NCI-H1417 treated with DMSO at 0.1 percent for 48 hours (cell line): ENCODE measurements around the gene RHOXF2B.
"Not testable (repeated sequence)": the region's sequence is repeated elsewhere in the genome, so short reads cannot be mapped to it uniquely, and the experiment has no call there.

ENCODE experiments used
- DNase-seq: peaks from one replicate; lab custom pipeline; 2025; lab: John Stamatoyannopoulos, UW

The RHOXF2B gene

DNA sequence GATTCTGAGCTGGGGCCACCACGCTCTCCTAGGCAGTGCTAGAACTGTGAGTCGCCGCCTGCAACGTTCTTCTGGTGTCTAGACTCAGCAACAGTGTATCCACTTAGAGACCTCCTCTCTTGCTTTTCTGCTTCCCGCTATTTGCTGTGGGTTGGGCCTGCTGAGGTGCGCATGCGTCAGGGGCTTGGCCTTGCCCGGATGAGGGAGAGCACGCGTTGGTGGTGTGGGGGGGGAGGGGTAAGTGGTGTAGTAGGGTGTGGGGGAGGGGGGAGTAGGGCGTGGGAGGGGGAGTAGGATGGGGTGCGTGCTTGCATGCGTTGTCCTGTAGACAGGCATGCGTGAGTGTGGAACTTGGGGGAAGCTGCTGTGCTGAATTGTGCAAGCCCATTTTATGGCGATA, at the start of gene RHOXF2B:
Gene RHOXF2B, minus strand, starts transcription at position 101 of the 400 bp plus-strand sequence. CDS start 138 bp downstream, outside the sequence.
- DNase-seq: not testable (repeated sequence)

DNA sequence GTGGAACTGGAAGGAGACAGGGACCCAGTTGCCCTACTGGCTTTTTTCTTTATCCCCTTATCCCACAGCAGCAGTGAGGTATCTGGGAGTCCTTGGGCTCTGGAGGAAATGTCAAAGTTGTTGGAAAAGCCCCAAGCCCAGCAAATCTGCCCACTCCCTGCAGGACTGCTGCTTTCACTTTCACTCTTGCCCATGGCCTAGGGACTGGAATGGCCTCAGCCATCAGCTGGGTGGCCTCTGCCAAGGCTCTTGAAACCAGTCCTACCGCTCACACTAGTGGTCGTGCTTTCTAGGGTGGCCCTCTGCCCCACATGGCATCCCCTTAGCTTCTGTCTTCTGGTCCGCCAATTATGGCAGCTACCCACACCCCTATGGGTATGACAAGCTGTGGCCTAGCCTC, 48.0 kb upstream of the RHOXF2B start:
- no peak for DNase-seq

DNA sequence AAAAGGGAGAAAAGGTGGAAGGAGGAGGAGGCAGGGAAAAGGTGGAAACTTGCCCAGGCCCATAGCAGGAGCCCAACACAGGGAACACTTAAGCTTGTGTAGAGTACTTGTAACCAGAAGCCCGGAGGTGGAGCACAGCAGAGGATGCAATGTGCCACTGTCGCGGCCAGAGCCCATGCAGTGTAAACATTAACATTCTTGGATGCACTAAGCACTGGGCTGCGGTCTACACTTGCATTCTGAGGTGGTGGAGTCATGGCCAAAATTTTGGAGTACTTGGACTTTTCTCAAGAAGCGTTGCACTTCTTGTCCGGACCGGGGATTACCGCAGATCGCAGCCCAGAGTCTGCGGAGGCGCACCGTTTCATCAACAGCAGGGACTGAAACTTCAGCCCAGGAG, 42.7 kb upstream of the RHOXF2B start:
- DNase-seq: no peak

DNA sequence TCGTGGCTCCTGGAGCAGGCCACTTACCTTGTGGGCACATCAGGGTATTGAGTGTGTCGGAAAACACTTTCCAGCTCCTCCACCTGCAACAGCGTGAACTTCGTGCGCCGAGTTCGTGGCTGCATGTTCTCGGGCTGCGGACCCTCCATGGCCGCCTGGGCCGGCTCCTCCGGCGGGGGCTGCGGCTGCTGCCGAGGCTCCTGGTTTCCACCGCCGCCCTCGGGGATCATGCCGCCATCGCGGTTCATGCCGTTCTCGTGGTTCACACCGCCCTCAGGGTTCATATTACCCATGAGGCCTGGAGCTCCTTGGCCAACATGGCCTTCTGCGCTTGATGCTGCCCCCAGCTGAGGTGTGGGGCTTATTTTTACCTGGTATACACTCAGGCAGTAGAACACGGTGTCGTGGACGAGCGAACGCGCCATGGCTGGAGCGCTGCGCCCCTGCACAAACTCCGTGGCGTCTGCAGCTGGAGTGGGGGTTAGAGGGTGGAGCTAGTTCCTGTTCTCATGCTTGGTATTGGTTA, 38.0 kb upstream of the RHOXF2B start, which contains the start of gene RHOXF1:
Gene RHOXF1, minus strand, starts transcription at position 476 of the 526 bp plus-strand sequence. Its CDS starts 51 bp downstream, at position 425.
- DNase-seq: no peak

DNA sequence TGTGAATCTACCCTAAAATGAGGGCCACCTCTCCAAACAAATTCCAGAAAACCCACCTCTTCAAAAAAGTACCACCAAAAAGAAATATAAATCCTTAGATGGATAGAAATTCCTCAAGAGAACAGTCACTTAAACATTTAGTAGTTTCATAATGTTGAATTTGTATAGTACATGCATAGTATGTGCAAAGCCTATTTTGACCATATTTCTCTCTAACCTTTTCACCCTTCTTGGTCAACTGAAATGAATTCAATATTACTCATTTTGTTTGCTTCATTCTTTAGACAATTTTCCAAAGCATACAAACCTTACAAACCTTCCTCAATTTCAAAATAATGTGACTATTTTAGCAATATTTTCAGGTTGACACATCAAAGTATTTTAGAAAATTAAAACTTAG, 34.1 kb upstream of the RHOXF2B start:
- no peak for DNase-seq

DNA sequence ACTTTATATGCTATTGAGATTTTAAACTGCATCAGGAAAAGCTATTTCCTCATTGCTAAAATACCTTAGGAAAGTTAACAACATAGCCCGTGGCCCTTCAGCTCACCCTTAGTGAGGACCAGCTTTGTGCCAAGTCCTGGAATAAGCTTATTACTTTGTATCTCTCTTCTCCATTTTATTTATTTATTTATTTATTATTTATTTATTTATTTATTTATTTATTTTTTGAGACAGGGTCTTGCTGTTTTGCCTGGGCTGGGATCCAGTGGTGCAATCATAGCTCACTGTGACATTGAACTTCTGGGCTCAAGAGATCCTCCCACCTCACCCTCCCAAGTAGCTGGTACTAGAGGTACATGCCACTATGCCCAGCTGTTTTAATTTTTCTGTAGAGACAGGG, 31.9 kb upstream of the RHOXF2B start:
- DNase-seq: no peak

DNA sequence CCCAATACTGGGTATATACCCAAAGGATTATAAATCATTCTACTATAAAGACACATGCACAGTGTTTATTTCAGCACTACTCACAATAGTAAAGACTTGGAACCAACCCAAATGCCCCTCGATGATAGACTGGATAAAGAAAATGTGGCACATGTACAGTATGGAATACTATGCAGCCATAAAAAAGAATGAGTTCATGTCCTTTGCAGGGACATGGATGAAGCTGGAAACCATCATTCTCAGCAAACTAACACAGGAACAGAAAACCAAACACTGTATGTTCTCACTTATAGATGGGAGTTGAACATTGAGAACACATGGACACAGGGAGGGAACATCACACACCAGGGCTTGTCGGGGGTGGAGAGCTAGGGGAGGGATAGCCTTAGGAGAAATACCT, 27.2 kb upstream of the RHOXF2B start:
- not testable (repeated sequence) for DNase-seq

DNA sequence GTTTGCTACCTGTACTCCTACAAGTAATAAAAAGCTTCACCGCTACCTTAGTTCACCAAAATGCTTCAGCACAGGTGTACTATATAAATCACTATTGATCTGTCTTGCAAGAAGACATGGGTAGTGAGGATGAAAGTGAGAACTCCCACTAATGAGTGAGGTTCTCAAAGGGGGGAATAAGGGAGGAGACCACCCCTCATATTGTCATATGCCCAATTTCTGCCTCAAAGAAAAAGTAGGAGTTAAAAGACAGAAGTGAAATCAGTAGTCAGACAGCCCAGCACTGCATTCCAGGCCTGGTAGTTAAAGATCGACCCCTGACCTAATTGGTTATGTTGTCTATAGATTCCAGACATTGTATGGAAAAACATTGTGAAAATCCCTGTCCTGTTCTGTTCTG, 23.6 kb upstream of the RHOXF2B start:
- DNase-seq: not testable (repeated sequence)

DNA sequence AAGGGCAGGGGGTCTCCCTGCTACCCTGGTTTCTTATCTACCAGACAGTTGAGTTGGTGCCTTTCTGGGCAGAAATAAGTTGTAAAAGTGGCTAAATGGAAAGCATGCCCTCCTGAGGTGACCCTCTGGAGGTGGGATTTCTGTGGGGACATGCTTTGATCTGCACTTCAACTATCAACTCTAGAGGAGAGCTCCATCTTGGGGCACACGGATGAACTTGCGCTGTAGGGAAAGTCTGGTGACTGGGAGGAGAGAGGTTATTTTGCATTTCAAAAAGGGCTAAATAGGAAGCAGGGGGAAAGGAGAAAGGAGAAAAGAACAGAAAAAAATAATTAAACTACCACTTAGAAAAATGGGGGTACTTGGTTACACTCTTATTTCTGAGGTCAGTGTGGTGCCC, 12.7 kb upstream of the RHOXF2B start:
- no peak for DNase-seq

DNA sequence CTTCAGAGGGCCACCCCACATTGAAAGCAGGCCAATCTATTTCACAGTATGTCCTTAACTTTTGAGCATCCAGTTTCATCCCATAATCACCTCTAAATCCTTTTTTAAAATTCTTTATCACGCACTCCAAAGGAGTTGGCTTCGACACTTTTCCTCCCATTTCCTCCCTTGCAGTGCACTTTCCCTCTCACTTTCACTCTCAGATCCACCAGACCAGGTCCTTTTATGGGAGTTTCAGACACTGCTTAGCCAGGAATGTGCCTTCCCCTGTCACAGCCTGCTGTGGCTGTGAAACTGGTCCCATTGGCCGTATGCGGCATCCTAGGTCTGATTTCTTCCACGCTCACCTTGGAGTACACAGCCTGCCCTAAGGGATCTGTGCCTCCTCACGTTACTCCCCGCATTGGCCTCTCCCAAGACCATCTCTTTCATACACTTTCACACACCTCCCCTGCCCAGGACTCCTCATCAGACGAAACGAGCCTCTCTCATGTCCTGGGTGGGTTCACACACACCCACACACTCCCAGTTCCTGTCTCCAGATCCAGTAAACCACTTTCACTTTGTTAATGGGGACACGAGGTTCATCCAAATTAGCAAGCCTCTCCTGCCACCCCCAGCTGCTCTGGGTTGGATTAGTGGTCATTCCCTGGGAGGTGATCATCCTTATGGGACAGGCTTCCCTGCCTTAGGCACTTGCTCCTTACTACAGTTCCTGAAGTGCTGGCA, 10.0 kb upstream of the RHOXF2B start:
- DNase-seq: no peak

DNA sequence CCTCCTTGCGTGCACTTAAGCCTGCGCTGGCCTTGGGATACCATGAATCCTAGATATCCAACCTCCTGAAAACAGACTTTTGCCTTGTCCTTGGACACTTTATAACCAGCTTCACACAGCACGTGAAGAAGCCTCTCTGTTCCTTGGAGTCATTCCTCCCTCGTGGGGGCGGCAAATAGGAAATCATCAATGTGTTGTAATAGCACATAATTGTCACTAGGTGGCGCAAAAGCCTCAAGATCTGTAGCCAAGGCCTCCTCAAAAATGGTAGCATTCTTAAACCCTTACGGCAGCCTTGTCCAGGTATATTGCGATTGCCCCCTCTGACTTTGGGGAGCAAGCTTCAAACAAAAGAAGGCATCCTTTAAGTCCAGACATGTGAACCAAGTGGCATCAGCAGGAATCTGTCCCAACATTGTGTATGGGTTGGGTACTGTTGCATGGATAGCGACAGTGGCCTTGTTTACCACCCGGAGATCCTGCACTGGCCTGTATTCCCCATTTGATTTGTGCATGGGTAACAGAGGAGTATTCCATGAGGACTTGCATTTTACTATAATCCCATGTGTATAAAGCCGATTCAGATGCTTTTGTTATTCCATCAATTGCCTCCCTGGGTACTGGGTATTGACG, 8.2 kb upstream of the RHOXF2B start:
- DNase-seq: not testable (repeated sequence)

DNA sequence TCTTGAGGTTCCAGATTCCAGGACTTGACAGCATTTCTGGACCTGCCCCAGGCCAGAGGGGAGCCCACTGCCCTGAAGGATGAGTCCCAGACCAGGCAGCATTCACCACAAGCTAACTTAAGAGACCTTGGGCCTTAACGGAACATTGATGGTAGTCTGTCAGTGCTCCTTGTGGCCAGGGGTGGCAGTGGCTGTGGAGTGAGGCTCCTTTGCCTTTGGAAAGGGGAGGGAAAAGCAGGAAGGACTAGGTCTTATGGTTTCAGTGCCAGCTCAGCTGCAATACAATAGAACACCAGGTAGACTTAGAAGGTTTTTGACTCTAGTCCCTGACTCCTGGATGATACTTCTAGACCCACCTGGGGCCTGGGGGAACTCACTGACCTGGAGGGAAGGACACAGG, 11.3 kb downstream of the RHOXF2B start:
- DNase-seq: not testable (repeated sequence)

DNA sequence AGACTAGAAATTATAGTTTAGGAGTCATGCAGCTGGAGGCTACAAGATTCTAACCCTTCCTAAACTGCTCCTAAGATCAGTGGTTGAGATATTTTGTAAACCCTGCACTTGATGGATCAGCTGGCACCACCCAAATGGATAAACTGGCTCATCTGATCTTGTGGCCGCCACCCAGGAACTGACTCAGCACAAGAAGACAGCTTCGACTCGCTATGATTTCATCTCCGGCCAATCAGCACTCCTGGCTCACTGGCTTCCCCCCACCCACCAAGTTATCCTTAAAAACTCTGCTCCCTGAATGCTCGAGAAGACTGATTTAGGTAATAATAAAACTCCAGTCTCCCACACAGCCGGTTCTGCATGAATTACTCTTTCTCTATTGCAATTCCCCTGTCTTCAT, 34.8 kb downstream of the RHOXF2B start:
- DNase-seq: not testable (repeated sequence)

DNA sequence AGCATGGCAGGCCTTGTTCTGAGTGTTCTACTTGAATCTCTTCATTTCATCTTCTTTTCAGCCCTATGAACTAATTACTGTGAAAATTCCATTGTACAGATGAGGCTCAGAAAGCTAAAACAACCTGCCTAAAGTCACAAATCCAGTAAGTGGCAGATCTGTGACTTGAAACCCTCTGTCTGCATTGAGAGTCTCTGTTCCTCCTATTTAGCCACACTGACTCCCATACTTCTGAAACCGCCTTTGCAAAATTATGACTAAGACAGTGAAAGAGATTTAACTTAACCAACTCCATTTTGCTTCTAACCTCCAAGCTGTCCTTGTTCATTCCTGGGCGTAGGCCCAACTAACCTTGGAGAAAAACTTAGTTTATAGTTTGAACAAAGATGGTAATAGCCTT, 35.2 kb downstream of the RHOXF2B start:
- not testable (repeated sequence) for DNase-seq

DNA sequence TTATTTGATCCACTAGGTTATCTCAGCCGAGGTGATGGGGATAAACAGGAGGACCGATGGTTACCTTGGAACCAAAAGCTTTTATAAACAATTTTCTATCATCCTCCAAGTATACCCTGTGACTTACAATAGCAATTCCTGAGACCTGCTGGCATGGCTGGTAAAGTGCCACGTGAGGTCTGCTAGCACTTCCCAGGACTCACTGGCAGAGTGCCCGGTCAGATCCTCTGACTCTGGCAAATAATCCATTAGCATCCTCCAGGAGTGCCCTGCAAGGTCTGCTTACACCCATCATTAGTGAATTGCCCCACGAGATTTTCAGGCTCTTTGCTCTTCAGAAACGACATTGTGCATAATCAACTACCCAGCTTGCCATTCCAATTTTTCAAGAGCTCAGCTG, 37.3 kb downstream of the RHOXF2B start:
- not testable (repeated sequence) for DNase-seq

DNA sequence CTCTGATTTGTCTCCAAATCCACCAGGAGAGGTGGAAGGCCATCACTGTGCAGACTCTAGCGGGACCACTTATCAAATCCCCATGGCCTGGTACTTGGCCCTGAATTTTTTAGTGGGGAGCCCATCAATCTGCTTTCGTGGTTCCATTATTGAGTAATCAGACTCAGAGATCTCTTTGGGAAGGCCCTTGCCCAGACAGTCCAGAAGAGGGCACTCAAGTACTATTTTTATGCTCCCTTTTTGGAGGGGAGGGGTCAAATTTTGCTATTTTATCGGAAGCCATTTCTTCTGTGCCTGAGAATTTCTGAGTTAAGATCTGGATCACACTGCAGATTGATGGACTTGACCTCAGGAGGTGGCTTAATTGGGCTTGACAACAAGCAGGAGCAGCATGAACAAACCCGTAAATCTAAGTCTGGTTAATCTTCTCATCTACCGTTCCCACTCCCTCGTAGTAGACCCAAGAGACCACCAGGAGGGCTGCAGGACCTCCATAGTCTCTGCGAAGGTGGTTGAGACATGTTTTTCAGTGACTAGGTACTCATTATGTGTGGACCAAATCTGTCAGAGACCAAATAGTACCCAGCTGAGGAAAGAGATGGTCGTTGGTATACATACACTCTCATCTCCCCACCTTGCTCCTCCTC, 38.3 kb downstream of the RHOXF2B start:
- DNase-seq: not testable (repeated sequence)

DNA sequence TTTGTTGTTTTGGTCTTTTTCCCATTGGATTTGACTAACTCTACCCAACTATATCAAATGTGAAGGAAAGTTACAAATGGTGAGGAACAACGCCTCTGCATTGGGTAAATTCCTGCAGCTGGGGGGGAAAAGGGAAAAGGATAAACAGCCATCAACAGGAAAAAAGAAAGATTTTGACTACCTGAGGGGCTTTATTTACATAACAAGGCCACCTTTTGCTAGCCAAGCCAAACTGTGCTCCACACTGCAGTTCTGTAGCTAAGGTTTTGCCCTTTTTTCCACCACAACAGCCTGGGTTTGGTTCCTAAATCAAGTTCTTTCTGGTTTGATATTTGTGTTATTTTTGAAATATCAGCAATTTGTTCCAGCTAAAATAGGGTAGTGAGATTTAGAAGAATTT, 40.8 kb downstream of the RHOXF2B start:
- no peak for DNase-seq

DNA sequence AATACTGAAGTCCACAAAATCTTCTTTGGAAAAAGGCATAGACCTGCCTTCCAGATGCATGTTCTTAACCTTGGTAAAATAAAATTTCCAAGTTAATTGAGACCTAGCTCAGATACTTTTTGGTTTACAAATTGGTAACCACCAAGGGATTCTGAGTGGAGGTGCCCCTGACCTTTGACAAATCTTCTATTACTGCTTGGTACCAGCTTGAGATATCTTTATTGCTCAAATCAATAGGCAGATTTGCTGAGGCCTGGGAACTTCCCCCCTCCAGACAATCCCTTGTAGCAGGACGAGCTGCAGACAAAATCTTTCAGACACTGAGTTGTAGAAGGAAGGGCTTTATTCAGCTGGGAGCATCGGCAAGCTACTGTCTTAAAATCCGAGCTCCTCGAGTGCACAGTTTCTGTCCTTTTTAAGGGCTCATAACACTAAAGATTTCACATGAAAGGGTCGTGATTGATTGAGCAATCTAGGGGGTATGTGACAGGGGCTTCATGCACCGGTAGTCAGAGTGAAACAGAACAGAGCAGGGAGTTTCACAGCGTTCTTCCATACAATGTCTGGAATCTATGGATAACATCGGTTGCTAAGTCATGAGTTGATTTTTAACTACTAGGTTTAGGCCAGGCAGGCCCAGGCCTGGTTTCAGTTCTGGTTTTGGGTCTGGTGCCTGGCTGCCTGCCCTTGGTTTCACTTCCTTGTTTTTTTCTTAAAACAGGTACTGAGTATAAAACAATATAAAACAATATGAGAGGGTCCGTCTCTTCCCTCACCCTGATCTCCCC, 41.8 kb downstream of the RHOXF2B start:
- not testable (repeated sequence) for DNase-seq

DNA sequence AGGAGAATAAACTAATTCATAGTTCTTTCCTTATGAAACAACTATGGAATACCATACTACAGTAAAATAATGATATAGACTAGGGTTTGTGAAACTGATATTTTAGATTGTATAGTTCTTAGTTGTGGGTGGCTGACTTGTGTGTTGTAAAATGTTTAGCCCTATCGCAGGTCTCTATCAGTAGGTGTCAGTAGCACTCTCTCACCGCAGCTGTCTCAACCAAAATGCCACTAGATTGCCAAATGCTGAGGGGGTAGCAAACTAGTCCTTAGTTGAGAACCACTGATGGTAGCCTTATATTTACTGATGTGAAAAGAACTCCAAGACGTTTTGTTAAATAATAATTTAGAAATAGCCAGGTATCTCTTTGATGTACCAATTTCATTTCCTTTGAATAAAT, 48.1 kb downstream of the RHOXF2B start:
- no peak for DNase-seq

DNA sequence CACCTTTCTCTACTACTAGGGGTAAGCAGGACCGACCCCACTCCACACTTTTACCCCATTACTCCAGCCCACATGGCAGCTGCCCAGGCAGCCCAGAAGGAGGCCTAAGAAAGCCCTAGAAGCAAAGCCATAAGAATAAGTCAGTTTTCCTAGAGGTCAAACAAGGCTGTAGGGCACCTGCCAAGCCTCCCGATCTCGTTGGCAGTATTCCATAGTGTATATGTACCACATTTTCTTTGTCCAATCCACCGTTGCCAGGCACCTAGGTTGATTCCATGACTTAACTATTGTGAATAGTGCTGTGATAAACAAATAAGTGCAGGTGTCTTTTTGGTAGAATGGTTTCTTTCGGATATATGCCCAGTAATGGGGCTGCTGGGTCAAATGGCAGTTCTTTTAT, 54.2 kb downstream of the RHOXF2B start:
- DNase-seq: no peak

DNA sequence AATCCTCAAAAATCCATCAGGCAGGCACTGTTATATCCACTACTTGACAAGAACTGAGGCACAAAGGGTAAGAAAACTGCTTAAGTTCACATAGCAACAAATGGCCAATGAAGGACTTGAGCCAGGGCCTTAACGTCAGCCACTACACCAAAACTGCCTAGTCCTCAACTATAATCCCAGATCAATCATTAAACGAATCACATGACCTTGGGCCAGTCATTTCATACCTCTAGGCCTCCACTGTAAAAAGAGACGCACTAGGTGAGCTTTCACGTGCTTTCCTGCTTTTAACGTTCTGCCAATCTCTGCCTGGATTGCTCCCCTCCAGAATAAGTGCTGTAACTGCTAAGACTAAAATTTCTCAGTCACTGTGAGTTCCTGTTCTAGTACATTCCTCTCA, 54.7 kb downstream of the RHOXF2B start:
- DNase-seq: no peak
